C4-2B (cell line): Measurements from ENCODE around the gene LRRTM3.

Experiments
- CTCF ChIP-seq: fragments of 450-650 bp; conservative IDR thresholded peaks from 2 replicates; pipeline ENCODE4 v1.5.1; 2017; ENCODE audit warnings: mild to moderate bottlenecking
- ZFX ChIP-seq: fragments of 450-650 bp; IDR thresholded peaks from 2 replicates; pipeline ENCODE4 v1.6.1; 2017

DNA sequence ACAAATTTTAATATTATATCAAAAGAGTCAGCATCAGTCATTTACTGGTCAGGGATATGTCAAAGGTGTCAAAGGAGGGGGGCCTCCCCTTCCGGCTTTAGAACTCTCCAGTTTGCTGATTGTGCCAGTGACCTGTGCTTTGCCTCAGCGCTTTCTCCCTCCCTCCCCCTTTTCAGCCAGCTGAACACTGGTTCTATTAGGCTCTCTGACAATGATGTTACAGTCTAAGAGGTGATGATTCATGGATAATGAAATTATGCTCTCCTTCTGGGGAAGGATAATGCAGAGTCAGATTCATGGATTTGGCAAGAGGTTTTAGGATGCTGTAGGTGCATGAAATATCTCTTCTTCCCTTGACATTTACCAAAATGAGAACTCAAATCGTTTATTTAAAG lies 6.1 kb downstream of the LRRTM3 start:
- TF ChIP-seq CTCF (no peak), ZFX (no peak)
